Suprapubic skin (tissue), 4 donors: Measurements from ENCODE around the gene OR2T12.

Source experiments
- EP300 ChIP-seq: sonication (generic); formaldehyde crosslinking; IDR thresholded peaks from one replicate; pipeline ENCODE4 v1.6.1; 2017; ENCODE audit warnings: antibody characterized with exemption
- POLR2A ChIP-seq, 2 donors: fragments of 450-650 bp; IDR thresholded peaks; one replicate each; pipeline ENCODE4 v1.6.1; 2017; ENCODE audit warnings: antibody characterized with exemption in 2 of 2, mild to moderate bottlenecking in 2 of 2, moderate library complexity in 2 of 2
- POLR2AphosphoS5 ChIP-seq, 3 donors: sonication (generic); formaldehyde crosslinking; IDR thresholded peaks; one replicate each; pipeline ENCODE4 v1.6.1; 2017; ENCODE audit warnings: antibody characterized with exemption in 3 of 3
- TF ChIP-seq, protein P1 (sequence below), 2 donors: fragments of 200-600 bp in 1 of 2; fragments of 450-650 bp in 1 of 2; sonication (generic) in 1 of 2; IDR thresholded peaks; one replicate each; pipeline ENCODE4 v1.5.1; 2016 to 2019; ENCODE audit warnings: antibody characterized with exemption in 2 of 2, mild to moderate bottlenecking in 1 of 2, moderate library complexity in 1 of 2

- no peak for TF ChIP-seq POLR2A (IDR thresholded peaks at IDR 0.05)
- TF ChIP-seq, protein P1, sequence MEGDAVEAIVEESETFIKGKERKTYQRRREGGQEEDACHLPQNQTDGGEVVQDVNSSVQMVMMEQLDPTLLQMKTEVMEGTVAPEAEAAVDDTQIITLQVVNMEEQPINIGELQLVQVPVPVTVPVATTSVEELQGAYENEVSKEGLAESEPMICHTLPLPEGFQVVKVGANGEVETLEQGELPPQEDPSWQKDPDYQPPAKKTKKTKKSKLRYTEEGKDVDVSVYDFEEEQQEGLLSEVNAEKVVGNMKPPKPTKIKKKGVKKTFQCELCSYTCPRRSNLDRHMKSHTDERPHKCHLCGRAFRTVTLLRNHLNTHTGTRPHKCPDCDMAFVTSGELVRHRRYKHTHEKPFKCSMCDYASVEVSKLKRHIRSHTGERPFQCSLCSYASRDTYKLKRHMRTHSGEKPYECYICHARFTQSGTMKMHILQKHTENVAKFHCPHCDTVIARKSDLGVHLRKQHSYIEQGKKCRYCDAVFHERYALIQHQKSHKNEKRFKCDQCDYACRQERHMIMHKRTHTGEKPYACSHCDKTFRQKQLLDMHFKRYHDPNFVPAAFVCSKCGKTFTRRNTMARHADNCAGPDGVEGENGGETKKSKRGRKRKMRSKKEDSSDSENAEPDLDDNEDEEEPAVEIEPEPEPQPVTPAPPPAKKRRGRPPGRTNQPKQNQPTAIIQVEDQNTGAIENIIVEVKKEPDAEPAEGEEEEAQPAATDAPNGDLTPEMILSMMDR (IDR thresholded peaks at IDR 0.05): no peak
- no peak for TF ChIP-seq POLR2AphosphoS5 (IDR thresholded peaks at IDR 0.05)
- TF ChIP-seq EP300: no peak
Measured at GRCh38 chr1:248316796-248317195, 13.6 kb upstream of the OR2T12 start.
